ENCODE measurements around the gene SLC25A12.

DNA sequence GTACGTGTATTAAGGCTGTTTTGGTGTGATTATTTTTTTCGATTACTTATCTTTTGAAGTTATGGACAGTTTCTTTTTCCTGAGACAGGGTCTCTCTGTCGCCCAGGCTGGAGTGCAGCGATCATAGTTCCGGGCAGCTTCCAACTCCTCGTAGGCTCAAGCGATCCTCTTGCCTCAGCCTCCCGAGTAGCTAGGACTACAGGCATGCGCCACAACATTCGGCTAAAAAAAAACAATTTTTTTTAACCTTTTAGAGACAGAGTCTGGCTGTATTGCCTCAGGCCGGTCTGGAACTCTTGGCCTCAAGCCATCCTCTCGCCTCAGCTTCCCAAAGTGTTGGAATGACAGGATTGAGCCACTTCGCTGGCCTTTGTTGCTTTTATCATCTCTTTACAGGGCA lies 29.2 kb upstream of the SLC25A12 start:
- no peak for TF ChIP-seq EZH2 (IDR thresholded peaks at IDR 0.05; ENCODE audit: borderline replicate concordance, low read depth, low read length, poor library complexity, severe bottlenecking)
- TF ChIP-seq, protein P1, sequence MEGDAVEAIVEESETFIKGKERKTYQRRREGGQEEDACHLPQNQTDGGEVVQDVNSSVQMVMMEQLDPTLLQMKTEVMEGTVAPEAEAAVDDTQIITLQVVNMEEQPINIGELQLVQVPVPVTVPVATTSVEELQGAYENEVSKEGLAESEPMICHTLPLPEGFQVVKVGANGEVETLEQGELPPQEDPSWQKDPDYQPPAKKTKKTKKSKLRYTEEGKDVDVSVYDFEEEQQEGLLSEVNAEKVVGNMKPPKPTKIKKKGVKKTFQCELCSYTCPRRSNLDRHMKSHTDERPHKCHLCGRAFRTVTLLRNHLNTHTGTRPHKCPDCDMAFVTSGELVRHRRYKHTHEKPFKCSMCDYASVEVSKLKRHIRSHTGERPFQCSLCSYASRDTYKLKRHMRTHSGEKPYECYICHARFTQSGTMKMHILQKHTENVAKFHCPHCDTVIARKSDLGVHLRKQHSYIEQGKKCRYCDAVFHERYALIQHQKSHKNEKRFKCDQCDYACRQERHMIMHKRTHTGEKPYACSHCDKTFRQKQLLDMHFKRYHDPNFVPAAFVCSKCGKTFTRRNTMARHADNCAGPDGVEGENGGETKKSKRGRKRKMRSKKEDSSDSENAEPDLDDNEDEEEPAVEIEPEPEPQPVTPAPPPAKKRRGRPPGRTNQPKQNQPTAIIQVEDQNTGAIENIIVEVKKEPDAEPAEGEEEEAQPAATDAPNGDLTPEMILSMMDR (conservative IDR thresholded peaks at IDR 0.05; ENCODE audit: low read depth, low read length), result no peak
